HG03196 (cell line): ENCODE results near the gene BCAS3.

Experiments used
- ATAC-seq: cut with Tn5 transposase; IDR thresholded peaks from one replicate; pipeline ENCODE4 v1.9.1; 2021; ENCODE audit not compliant: unreplicated experiment

The BCAS3 gene

GRCh38 chr17:61387511-61388305 lies 710.1 kb downstream of the BCAS3 start:
- ATAC-seq: no peak

- no peak for ATAC-seq
Observed at GRCh38 chr17:61388561-61389356, 711.1 kb downstream of the BCAS3 start.

- ATAC-seq: no peak
Observed at GRCh38 chr17:61389670-61390478, 712.2 kb downstream of the BCAS3 start.

GRCh38 chr17:61390479-61390791 lies 712.8 kb downstream of the BCAS3 start:
- no peak for ATAC-seq

- ATAC-seq: no peak
Observed at GRCh38 chr17:61391595-61392291, 714.1 kb downstream of the BCAS3 start.

GRCh38 chr17:61392679-61393078 lies 715.0 kb downstream of the BCAS3 start:
- no peak for ATAC-seq

GRCh38 chr17:61393550-61393903 lies 715.9 kb downstream of the BCAS3 start:
- no peak for ATAC-seq

GRCh38 chr17:61393904-61394629 lies 716.4 kb downstream of the BCAS3 start:
- ATAC-seq: no peak

- ATAC-seq: no peak
Observed at GRCh38 chr17:61394630-61395408, 717.2 kb downstream of the BCAS3 start.

- ATAC-seq: no peak
Observed at GRCh38 chr17:61395409-61395982, 717.8 kb downstream of the BCAS3 start.

- no peak for ATAC-seq
Observed at GRCh38 chr17:61395983-61396585, 718.4 kb downstream of the BCAS3 start.

GRCh38 chr17:61396586-61397085 lies 719.0 kb downstream of the BCAS3 start:
- ATAC-seq: no peak

GRCh38 chr17:61397086-61397842 lies 719.6 kb downstream of the BCAS3 start:
- ATAC-seq: no peak

- no peak for ATAC-seq
Observed at GRCh38 chr17:61398721-61399130, 721.1 kb downstream of the BCAS3 start.

GRCh38 chr17:61399131-61400065 lies 721.7 kb downstream of the BCAS3 start, which contains the start of gene TBX2:
TBX2 (plus strand) TSS chr17:61399843; CDS start chr17:61400177, 334 bp downstream.
- no peak for ATAC-seq

- no peak for ATAC-seq
Observed at GRCh38 chr17:61400066-61400716, 722.5 kb downstream of the BCAS3 start.
